NT2/D1 (cell line): ENCODE measurements around the gene DDHD1.

Experiments used
- DNase-seq: peaks from one replicate; pipeline ENCODE4 v3.0.0-alpha.2; 2011; ENCODE audit warnings: low read depth, low spot score
- H3K27me3 ChIP-seq: 2 replicates; pipeline ENCODE4 v1.6.0; 2011; ENCODE audit warnings: mild to moderate bottlenecking; ENCODE audit not compliant: insufficient read length, insufficient read depth
- H3K36me3 ChIP-seq: 2 replicates; pipeline ENCODE4 v1.6.1; 2011; ENCODE audit warnings: mild to moderate bottlenecking, low read length, mixed read lengths; ENCODE audit not compliant: insufficient read depth, insufficient read length
- H3K4me1 ChIP-seq: 2 replicates; pipeline ENCODE4 v1.5.1; 2011; ENCODE audit not compliant: insufficient read depth, insufficient read length
- H3K4me3 ChIP-seq: 2 replicates; pipeline ENCODE4 v1.5.1; 2011; ENCODE audit warnings: low read depth; ENCODE audit not compliant: insufficient read length
- H3K9ac ChIP-seq: 2 replicates; pipeline ENCODE4 v1.6.0; 2011; ENCODE audit warnings: low read depth; ENCODE audit not compliant: insufficient read length
- H3K9me3 ChIP-seq: 2 replicates; pipeline ENCODE4 v1.5.1; 2011; ENCODE audit warnings: mild to moderate bottlenecking, low read length; ENCODE audit not compliant: insufficient read depth
- SUZ12 ChIP-seq: IDR thresholded peaks from 2 replicates; pipeline ENCODE4 v1.6.1; 2011; ENCODE audit not compliant: insufficient read length, insufficient read depth; ENCODE audit errors: extremely low read depth
- YY1 ChIP-seq: IDR thresholded peaks from 2 replicates; pipeline ENCODE4 v1.6.1; 2011; ENCODE audit not compliant: insufficient read length, insufficient read depth
- ZNF274 ChIP-seq: IDR thresholded peaks from 2 replicates; pipeline ENCODE4 v1.6.1; 2011; ENCODE audit warnings: mild to moderate bottlenecking, low read depth, low read length

Gene DDHD1

GRCh38 chr14:52992236-52992870, 160.8 kb downstream of the DDHD1 start:
- no peaks in the 10 kb centered on the region; the same call in 1 of the 2 replicates for H3K9me3 ChIP-seq
- TF ChIP-seq SUZ12 (no peak), ZNF274 (no peak), YY1 (no peak)
- H3K4me3 ChIP-seq = no peak overlapping the region
- no peaks in the 10 kb centered on the region for H3K27me3 ChIP-seq
- no peak for DNase-seq
- H3K4me1 ChIP-seq = no peaks in the 10 kb centered on the region
- no peak overlapping the region for H3K9ac ChIP-seq
- no peaks in the 10 kb centered on the region for H3K36me3 ChIP-seq

GRCh38 chr14:52988139-52988538, 165.0 kb downstream of the DDHD1 start:
- Histone ChIP-seq H3K36me3 (no peaks in the 10 kb centered on the region), H3K9ac (no peak overlapping the region), H3K4me1 (no peaks in the 10 kb centered on the region), H3K4me3 (no peak overlapping the region), H3K9me3 (no peaks in the 10 kb centered on the region), H3K27me3 (no peaks in the 10 kb centered on the region)
- DNase-seq = no peak
- TF ChIP-seq YY1 (no peak), SUZ12 (no peak), ZNF274 (no peak)

- no peak for DNase-seq
- Histone ChIP-seq H3K9ac (no peak overlapping the region), H3K36me3 (no peaks in the 10 kb centered on the region), H3K4me1 (no peaks in the 10 kb centered on the region), H3K27me3 (no peaks in the 10 kb centered on the region), H3K4me3 (no peak overlapping the region), H3K9me3 (no peaks in the 10 kb centered on the region)
- no peak for TF ChIP-seq SUZ12
- TF ChIP-seq ZNF274 = no peak
- TF ChIP-seq YY1 = no peak
Measured at GRCh38 chr14:52987514-52987913, 165.6 kb downstream of the DDHD1 start.

GRCh38 chr14:52987042-52987441, 166.1 kb downstream of the DDHD1 start:
- H3K36me3 ChIP-seq = no peaks in the 10 kb centered on the region
- TF ChIP-seq YY1 (no peak), SUZ12 (no peak), ZNF274 (no peak)
- H3K9me3 ChIP-seq = no peaks in the 10 kb centered on the region
- H3K27me3 ChIP-seq = no peaks in the 10 kb centered on the region
- H3K4me3 ChIP-seq = no peak overlapping the region
- H3K9ac ChIP-seq = no peak overlapping the region
- no peaks in the 10 kb centered on the region for H3K4me1 ChIP-seq
- DNase-seq = no peak
